HG02938 (cell line): ENCODE data around the gene ANKS1B.
"Not testable (repeated sequence)": the region's sequence is repeated elsewhere in the genome, so short reads cannot be mapped to it uniquely, and the experiment has no call there.

Source experiments
- ATAC-seq: cut with Tn5 transposase; IDR thresholded peaks from one replicate; pipeline ENCODE4 v1.9.1; 2021; ENCODE audit warnings: mild to moderate bottlenecking, moderate library complexity; ENCODE audit not compliant: unreplicated experiment

The ANKS1B gene

DNA sequence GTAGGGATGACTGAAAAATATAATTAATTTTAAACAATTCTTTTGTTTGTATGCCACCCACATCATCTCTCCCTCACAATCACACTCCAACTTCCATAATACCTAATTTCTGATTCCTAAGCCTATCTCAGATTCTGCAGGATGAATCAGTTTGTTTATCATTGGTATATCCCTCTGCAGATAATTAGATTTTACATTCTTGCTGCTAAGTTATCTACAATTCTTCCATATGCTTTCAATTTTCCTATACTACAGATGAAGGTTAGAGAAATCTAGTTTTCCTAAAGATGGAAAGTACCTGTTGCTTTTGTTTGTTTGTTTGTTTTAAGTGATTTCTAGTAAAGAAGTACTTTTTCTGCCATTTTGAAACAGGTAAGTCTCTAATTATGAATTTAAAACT, 105.3 kb downstream of the ANKS1B start:
- ATAC-seq, result no peak

DNA sequence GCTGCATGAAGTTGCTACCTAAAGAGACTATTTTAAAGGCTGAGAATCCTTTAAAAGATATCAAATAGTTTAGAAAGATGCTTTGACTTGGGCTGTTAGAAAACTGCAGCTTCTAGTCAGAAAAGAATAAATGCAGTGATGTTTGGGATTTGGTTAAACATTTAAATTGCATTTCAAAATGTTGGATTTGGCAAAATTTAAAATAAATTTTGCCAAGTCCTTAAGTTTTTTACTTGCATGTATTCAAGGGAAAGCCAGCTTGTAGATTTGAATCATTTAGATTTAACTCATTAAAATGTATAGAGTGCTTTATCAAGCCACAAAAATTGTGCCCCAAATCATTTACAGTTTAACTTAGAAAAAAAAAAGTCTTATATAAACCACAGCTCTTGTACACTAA, 109.7 kb downstream of the ANKS1B start:
- ATAC-seq, result no peak

- ATAC-seq, result no peak
Measured at GRCh38 chr12:99870085-99870484, 114.7 kb downstream of the ANKS1B start.

- ATAC-seq, result no peak
Measured at GRCh38 chr12:99861731-99862130, 123.0 kb downstream of the ANKS1B start.

- no peak for ATAC-seq
Measured at GRCh38 chr12:99859126-99859525, 125.6 kb downstream of the ANKS1B start.

GRCh38 chr12:99852666-99853065, 132.1 kb downstream of the ANKS1B start:
- no peak for ATAC-seq

DNA sequence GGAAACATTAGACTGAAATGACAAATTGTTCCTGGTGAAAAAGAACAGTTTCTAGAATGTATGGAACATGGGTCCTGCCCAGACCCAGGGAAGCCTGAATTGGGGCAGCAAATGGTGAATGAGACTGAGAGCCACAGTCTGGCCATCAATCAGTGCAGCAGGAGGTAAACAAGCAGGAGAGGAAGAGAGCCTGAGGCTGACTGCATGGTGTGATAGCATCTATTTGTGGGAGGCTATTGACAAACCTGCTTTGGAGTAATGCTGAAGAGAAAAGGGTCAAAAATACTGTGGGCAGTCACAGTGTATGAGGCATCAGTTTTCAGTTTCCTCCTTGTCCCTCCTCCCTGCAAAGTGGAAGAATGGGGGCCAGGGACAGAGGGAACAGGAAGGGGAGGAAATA, 136.8 kb downstream of the ANKS1B start:
- ATAC-seq, result no peak

DNA sequence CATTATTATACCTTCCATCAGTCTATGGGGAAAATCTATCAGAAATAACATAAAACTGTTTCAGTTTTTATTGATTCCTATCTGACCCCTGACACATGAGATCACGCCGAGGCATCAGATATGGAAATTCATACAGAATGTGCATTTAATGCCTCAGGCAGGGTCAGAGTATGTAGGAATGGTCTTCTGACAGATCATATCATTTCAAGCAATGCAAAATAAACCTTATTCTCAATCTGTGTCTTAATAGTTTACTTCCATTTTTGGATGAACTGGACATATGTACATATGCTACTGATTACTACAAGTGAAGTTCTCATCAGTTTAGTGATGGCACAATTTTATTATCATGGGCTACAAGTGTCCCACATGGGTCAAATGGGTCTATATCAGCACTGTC, 150.0 kb downstream of the ANKS1B start:
- ATAC-seq, result no peak

DNA sequence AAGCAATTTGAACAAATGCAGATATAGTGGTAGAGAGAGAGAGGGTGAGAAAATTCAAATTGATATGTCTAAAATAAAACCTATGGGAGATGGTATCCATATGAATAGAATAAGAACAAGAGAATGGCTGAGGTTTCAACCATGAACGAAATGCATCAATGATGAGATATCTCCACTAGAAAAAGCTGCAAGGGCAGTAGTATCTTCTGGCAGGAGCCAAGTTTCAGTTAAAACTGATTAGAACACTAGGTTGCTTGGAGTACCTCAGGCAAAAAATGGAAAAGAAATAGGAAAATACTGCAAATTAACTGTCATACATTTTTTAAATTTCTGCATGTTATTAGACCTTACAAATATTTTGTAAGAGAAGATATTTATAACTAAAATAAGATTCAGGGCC, 151.3 kb downstream of the ANKS1B start:
- no peak for ATAC-seq

- ATAC-seq, result no peak
Measured at GRCh38 chr12:99824900-99825542, 159.7 kb downstream of the ANKS1B start.

DNA sequence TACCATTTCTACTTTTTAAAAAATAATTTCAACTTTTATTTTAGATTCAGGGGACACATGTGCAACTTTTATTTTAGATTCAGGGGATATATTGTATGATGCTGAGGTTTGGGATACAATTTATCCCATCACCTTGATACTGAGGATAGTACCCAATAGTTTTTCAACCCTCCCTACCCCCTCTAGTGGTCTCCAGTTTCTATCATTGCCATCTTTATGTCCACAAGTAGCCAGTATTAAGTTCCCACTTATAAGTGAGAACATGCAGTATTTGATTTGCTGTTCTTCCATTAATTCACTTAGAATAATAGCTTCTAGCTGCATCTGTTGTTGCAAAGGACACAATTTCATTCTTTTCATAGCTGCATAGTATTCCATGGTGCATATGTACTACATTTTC, 162.5 kb downstream of the ANKS1B start:
- ATAC-seq, result no peak

DNA sequence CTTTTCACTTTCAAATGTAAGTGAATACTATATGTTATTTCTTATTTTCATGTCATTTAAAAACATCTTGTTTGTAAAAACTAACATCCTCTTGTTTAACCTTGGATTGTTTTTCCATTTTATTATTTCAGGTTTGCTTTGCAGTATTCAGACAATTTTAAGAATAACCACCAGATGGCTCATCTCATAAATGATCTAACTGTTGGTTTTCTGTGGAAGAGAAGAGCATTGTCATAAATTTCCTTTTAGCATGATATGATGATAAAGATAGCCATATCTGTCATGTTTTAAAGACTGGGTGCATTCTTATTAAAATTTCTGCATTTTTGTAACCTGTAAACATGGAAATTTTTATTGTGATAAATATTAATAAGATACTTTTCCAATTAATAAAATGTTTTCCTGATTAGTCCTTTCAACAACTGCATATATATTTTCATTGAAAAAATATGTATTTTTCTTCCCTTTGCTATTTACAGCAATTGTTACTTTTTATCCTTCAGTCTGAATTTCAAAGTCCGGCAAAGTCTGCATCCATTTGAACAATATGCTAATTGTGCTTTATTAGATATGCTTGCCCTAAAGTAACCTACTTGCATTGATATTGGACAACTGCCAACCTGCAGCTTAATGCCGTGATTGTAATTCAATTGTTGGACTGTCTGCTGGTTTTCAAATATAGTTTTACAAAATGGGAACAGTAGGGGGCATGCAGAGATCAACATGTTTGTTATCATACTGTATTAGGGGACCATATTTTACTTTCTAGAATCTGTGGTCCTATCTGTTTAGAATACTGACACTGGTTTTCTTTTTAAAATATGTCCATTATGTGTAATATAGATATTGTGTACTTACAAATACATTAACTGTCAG, 173.8 kb downstream of the ANKS1B start:
- ATAC-seq, result no peak

GRCh38 chr12:99809909-99810308, 174.8 kb downstream of the ANKS1B start:
- ATAC-seq, result no peak

DNA sequence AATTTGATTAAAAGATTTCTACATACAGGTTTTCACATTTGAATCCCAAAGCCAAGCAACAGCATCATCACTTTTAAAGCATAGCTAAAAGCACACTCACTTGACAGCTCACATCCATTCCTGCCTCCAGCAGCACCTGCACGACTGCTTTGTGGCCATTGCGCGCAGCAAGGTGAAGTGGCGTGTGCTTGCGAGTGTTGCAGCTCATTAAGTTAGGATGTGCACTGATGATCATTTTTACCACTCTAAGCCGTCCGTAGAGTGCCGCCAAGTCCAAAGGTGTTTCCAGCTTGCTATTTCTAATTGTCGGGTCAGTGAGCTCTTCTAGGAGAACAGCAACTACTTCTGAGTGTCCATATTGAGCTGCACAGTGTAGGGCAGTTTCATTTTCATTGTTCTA, 178.4 kb downstream of the ANKS1B start:
- no peak for ATAC-seq

DNA sequence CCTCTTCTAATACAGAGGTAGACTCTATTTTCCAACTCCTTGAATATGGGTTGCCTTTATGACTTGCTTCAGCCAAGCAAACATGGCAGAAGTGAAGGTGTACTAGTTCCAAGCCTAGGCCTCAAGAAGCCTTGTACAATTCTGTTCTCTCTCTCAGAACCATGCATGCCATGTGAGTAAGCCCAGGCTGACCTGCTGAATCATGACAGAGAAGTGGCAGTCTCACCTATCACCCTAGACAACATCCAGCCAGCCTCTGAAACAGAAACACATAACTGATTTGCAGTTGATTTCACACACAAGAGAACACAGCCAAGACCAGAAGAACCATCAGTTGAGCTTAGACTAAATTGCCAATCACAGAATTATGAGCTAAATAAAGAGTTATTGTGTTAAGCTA, 180.0 kb downstream of the ANKS1B start:
- no peak for ATAC-seq

DNA sequence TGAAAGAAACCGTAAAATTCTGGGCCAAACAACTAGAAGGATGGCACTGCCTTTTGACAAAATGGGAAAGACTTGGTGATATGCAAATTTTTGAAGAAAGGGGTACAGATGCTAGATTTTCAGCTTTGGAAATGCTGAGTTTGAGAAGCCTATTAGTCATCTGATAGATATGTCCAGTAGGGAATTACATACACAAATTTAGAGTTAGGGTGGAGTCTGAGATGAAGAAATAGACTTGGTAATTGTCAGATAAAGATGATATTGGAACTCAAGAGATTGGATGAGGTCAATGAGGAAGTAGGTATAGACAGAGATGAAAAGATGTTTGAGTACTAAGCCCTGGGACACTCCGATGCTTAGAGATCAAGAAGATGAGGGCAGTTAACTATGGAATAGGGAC, 184.1 kb downstream of the ANKS1B start:
- no peak for ATAC-seq

- ATAC-seq, result not testable (repeated sequence)
Measured at GRCh38 chr12:99797931-99798330, 186.8 kb downstream of the ANKS1B start.

- no peak for ATAC-seq
Measured at GRCh38 chr12:99783421-99783820, 201.3 kb downstream of the ANKS1B start.

GRCh38 chr12:99772274-99772673, 212.5 kb downstream of the ANKS1B start:
- no peak for ATAC-seq

DNA sequence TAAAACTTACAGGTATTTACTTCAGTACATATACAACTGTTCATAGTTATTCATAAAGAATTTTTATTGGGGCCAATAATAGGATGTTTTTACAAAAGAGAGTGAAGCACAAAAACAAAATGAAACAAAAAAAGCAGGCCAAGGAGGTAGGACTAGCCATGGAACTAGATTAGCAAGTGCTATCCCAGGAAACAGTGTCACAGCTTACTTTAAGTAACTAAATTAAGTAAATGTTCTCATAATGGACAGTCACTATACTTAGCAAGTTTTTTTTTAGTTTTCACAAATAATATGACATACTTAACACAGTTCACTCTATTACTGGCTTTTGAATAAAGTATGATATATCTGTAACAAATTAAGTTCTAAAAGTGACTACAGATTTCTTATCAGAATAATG, 213.1 kb downstream of the ANKS1B start:
- ATAC-seq, result no peak

DNA sequence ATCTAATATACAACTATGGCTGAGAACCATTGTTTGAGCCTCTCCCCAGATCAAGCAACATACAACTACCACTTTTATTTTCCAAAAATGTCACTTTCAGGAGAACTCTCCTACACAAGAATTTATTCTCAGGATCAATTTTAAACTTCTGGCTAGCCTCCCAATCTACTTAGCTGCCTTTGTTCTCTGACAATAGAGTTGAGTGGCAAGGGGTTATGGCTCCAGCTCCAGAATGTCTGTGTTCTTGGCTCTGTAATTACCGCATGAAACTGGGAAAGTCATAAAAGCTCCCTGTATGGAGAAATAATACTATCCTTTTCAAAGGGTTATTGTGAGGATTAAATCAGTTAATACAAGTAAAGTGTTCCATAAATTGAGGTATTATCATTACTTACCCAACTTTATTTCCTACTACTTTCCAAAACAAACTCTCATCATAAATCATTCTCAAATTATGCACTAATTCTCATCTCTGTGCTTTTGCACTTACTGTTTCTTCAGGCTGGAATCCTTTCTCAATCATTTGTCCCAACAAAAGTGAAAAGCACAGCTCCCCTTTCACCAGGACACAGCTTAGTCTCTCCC, 215.2 kb downstream of the ANKS1B start:
- ATAC-seq, result no peak

DNA sequence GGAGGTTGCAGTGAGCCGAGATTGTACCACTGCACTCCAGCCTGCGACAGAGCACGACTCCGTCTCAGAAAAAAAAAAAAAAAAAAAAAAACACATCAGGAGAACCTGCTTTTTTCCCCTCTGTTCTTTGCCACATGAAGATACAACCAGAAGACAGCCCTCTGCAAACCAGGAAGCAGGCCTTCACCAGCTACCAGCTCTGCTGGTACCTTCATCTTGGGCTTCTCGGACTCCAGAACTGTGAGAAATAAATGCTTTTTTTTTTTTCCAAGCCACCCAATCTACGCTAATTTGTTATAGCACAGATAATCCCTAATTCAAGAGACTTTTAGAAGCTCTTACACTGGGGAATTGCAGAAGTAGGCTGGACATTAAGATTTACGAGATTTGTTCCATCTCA, 216.0 kb downstream of the ANKS1B start:
- no peak for ATAC-seq
